Activated gamma-delta T cell treated with Interleukin-2 at 50 U/mL for 16 hours (primary cell): ENCODE measurements around the gene CLASP1.

Source experiments
- DNase-seq: peaks from one replicate; pipeline ENCODE4 v3.0.0-alpha.2; 2020

CLASP1 gene

GRCh38 chr2:121534007-121534406 is 115.3 kb downstream of the CLASP1 start:
- no peak for DNase-seq

GRCh38 chr2:121532894-121533293 is 116.4 kb downstream of the CLASP1 start:
- no peak for DNase-seq

- no peak for DNase-seq
These were observed 116.9 kb downstream of the CLASP1 start for GRCh38 chr2:121532347-121532766.

- peak; percentile 83 for DNase-seq
These were observed 119.0 kb downstream of the CLASP1 start for GRCh38 chr2:121530212-121530705.

- no peak for DNase-seq
These were observed 119.6 kb downstream of the CLASP1 start for GRCh38 chr2:121529439-121530211.

- no peak for DNase-seq
These were observed 122.1 kb downstream of the CLASP1 start for GRCh38 chr2:121527009-121527682.

GRCh38 chr2:121524685-121525425 is 124.4 kb downstream of the CLASP1 start:
- no peak for DNase-seq

- DNase-seq: no peak
These were observed 127.9 kb downstream of the CLASP1 start for GRCh38 chr2:121521359-121521758.

- DNase-seq: no peak
These were observed 128.6 kb downstream of the CLASP1 start for GRCh38 chr2:121520641-121520994.

- DNase-seq: no peak
These were observed 129.3 kb downstream of the CLASP1 start for GRCh38 chr2:121519732-121520640.

- DNase-seq: no peak
These were observed 130.1 kb downstream of the CLASP1 start for GRCh38 chr2:121519153-121519552.

GRCh38 chr2:121513597-121514333 is 135.5 kb downstream of the CLASP1 start:
- no peak for DNase-seq

- DNase-seq: no peak
These were observed 138.4 kb downstream of the CLASP1 start for GRCh38 chr2:121510857-121511256.

- DNase-seq: no peak
These were observed 142.6 kb downstream of the CLASP1 start for GRCh38 chr2:121506621-121507020.

- DNase-seq: no peak
These were observed 143.2 kb downstream of the CLASP1 start for GRCh38 chr2:121505986-121506586.

GRCh38 chr2:121505005-121505404 is 144.3 kb downstream of the CLASP1 start:
- no peak for DNase-seq

GRCh38 chr2:121504316-121504715 is 144.9 kb downstream of the CLASP1 start:
- no peak for DNase-seq

- no peak for DNase-seq
These were observed 146.5 kb downstream of the CLASP1 start for GRCh38 chr2:121502781-121503180.

GRCh38 chr2:121502246-121502645 is 147.0 kb downstream of the CLASP1 start:
- DNase-seq: no peak

GRCh38 chr2:121501554-121501953 is 147.7 kb downstream of the CLASP1 start:
- no peak for DNase-seq

- no peak for DNase-seq
These were observed 148.2 kb downstream of the CLASP1 start for GRCh38 chr2:121501031-121501430.
